NCI-H187 treated with DMSO at 0.1 percent for 48 hours (cell line): ENCODE measurements around the gene SH3BP5.

Experiments
- DNase-seq: peaks from one replicate; lab custom pipeline; 2025; lab: John Stamatoyannopoulos, UW

The SH3BP5 gene

GRCh38 chr3:15298504-15298903 is 33.9 kb downstream of the SH3BP5 start:
- no peak for DNase-seq

- no peak for DNase-seq
These were observed 34.6 kb downstream of the SH3BP5 start for GRCh38 chr3:15297608-15298350.

DNA sequence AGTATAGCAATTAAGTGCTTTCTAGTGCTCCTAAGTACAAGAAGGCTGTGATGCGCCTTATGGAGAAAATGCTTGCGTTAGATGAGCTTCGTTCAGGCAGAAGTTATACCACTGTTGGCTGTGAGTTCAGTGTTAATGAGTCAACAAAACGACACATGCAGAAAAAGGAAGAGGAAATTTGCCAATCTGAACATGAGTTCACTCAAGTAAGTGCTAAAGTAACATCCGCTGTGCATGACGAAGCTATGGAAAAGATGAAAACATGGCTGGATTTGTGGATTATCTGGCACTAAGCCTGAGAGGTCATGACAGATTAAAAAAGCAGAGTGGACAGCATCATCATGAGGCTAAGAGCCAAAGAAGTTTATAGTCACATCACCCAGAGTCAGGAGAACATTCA is 36.9 kb downstream of the SH3BP5 start:
- DNase-seq, result no peak

- DNase-seq, result no peak
These were observed 37.5 kb downstream of the SH3BP5 start for GRCh38 chr3:15294929-15295328.

DNA sequence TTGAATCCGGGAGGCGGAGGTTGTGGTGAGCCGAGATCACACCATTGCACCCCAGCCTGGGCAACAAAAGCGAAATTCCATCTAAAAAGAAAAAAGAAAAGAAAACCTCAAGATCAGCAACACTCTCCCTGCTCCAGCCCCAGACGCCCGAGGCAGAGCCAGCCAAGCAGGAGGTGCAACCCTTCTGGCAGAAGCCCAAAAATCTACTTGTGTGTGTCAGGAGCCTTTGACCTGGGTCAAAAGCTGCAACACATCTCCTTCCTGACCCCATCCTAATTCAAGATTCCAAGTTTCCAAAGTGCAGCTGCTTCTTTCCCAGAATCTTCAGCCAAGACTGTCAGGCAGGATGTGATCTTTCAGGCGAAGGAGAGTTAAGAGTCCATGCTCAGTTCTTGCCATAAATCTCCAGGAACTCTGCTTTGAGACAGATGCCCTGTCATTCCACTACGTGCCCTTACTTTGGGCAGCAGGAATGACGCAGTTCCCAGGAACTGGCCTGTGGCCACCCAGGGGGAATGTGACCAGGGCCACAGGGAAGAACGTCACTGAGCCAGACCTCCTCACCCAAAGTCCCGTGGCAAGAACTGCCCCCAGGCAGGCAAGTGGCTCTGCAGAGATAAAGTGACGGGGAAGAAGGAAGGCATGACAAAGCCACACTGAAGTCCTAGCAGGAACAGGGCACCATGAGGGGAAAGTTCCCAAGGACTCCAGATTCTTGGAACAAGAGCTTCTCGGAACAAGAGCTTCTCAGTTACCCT is 39.4 kb downstream of the SH3BP5 start:
- DNase-seq, result no peak

DNA sequence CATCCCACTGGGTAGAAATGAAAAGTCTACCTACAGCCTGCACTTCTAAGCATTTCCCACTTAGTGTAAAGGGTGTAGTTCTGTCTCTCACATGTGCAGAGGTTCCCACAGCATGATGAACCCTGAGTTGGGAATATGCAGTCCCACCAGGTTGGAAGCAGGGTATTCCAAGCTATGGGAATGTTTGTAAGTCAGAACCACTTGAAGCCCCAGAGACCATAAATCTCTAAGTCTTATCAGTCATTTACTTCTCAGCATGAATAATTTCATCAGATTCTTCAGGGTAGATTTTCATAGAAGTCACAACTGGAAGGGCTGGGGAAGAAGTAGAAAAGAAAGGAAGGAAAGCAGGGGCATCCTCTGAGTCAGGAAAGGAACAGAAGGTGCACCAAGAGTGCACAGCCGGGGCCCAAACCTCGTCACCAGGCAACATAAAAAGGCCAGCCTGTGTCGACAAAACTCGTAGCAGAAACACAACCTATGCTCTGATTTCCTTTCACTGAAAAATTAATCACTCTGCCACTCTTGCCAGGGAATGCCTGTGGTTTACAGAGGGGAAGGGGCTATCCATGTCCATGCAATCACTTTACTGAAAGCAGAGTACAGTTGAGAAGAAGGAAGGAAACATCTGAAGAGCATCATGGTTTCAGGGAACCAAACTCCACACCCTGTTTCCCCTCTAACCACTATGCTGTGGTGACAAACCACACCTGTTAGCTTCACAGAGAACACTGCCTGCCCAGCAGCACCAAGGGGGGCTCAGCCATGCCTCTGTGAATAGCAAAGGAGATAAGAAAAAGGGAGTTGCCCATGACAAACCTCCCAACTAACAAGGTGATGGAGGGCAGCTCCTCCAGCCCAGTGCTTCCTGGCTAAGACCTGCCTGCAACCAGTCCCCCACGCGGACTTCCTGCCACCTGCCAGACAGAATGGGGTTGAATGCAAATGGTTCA is 40.5 kb downstream of the SH3BP5 start:
- DNase-seq, result no peak

- no peak for DNase-seq
These were observed 41.6 kb downstream of the SH3BP5 start for GRCh38 chr3:15290736-15291135.

DNA sequence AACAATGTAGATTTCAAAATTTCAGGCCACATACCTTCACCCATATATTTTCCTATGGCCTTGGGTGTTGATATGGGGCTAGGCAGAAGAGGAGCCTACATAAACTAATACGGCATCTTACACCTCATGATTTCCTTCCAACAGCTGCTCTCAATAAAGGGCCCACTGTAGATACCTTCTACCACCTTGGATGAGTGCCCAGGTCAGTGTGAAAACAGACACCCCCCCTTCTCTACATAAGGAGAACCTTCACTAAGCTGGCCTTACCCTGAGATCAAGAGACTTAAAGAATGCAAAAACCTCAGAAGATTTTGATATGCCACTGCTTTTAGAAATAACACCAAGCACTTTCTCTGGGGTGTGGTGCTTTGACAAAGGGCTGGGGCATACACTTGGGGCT is 42.7 kb downstream of the SH3BP5 start:
- DNase-seq, result no peak

GRCh38 chr3:15288331-15289035 is 43.9 kb downstream of the SH3BP5 start:
- DNase-seq, result no peak

GRCh38 chr3:15287565-15288330 is 44.6 kb downstream of the SH3BP5 start:
- no peak for DNase-seq

GRCh38 chr3:15286022-15286421 is 46.4 kb downstream of the SH3BP5 start:
- DNase-seq, result no peak

DNA sequence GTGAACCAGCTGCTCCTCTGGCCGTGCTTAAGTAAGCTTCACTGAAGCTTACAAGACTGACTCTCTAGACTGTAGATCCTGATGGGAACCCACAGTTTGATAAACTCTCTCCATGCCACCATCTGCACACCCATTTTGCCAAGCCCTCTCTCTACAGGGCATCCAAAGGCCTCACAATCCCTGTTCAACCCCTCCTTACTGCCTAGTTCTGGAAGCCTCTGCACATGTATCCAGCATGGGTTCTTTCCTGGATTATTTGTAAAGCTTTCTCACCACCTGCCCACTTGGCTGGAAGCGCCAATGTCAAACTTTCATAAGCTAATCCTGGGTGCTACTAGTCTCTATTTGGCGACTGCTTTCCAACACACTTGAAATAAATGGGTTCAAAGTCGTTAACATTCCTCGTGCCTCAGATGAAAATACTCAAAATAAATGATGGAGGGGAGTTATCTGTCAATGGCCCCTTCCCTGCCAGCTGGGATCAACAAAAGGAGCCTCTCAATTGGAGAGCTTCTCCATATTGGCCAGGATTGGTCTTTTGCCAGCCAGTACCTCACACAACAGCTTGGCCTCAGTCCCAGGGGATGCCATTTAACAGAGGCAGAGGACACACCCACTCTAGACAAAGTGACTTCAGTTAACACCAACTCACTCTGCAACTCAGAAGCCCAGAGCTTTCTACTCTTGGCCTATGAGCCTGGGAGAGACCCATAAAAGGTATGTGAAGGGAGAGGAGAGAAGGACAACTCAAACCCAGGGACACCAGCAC is 48.1 kb downstream of the SH3BP5 start:
- peak; percentile 79 for DNase-seq

DNA sequence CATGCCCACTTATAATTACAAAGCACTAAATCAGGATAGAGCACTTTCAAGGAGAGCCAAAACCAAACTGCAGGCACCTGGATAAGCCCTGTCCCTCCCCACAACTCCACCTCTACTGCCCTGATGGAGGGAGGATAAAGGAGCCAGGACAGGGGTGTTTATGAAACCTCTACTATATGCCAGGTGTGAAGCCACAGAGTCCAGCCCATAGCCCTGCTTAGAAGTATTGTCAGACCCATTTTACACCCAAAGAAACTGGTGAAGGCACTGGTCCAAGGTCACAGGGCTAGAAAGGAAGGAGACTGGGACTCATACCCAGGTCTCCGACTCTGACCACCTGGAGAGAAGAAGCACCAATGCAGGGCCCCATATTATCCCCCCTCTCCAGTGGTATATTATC is 48.7 kb downstream of the SH3BP5 start:
- no peak for DNase-seq

DNA sequence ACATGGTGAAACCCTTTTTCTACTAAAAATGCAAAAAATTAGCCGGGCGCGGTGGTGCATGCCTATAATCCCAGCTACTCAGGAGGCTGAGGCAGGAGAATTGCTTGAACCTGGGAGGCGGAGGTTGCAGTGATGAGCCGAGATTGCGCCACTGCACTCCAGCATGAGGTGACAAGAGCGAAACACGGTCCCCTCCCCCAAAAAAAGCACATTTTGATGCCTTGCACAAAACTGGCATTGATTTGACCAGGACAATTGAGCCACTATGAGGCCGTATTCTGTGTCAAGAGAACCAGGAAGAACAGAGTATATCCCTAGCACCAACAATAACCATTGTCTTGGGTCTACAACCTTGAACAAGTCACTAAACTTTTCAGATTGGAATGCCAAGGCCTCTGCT is 50.6 kb downstream of the SH3BP5 start:
- no peak for DNase-seq

- DNase-seq, result no peak
These were observed 51.4 kb downstream of the SH3BP5 start for GRCh38 chr3:15280853-15281532.

DNA sequence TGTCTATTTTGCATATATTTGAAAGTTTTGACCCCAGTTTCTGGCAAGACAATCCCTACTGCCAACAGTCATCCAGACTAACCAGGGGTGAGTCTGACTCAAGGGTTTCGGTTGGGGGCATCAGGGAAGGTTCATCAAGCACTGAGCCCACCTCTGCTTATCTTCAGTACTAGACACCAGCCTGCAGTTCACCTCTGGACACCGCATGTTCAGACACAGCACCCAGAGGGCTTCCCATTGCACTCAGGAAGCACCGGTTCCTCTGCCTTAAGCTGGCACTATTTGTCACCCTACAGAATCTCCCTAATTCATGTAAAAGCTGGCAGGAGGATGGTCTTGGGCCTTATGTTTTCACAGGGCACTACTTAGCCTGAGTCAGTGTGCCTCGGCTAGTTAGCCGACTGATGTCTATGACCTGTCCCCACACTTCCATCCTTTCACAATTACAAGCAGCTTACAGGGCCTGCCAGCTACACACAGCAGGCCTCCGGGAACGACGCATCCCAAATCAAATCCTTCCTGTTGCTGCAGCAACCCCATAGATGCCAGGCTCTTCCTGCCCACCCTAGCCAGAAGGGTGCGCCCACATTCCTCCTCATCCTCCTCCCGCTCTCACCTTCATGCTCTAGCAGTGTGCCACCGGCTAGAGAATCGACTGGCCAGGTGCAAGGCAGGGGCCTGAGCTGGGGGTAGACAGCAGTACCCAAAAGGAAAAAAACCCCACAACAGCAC is 52.5 kb downstream of the SH3BP5 start:
- no peak for DNase-seq

- DNase-seq, result no peak
These were observed 53.2 kb downstream of the SH3BP5 start for GRCh38 chr3:15279205-15279604.

DNA sequence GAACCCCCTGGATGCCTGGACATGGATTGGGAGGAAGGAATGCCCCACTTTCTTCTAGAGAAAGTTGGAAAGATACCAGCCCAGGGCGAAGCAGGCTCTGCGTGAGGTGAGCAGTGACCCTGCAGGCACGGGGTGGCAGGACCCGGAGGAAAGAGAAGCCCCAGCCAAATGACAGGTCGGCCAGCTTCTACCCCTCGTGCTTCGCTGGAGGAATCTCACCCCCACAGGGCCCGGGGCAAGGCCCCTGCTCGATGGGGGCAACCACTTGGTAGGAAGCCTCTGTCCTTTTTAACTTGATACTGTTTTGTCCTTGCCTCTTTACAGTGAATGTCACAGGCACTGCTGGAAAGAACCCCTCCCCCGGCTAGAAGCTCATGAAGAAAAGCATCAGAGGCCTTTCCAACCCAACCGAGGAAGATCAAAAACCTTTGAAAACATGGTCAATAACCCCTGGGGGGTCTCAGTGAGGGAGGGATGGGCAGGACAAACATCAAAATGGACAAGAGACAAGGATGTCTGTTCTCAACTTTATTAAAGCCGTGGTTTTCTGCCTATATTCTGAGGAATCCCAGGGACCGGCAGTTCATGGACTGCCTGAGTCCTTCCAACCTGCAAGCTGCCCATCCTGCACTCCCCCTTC is 54.4 kb downstream of the SH3BP5 start:
- no peak for DNase-seq
